UCSD-AML1 (cell line): ENCODE measurements around the gene GAREM1.
"Not testable (repeated sequence)": the region's sequence is repeated elsewhere in the genome, so short reads cannot be mapped to it uniquely, and the experiment has no call there.

Source experiments
- DNase-seq: peaks from one replicate; lab custom pipeline; 2025; ENCODE audit not compliant: unreplicated experiment; lab: John Stamatoyannopoulos, UW

Gene GAREM1

GRCh38 chr18:32470714-32471633, at the start of gene GAREM1:
Gene GAREM1, minus strand, starts transcription at chr18:32470882. Its CDS starts 454 bp downstream, at chr18:32470428.
- DNase-seq: peak; percentile 90

GRCh38 chr18:32511147-32511546, 40.5 kb upstream of the GAREM1 start:
- no peak for DNase-seq

GRCh38 chr18:32509111-32509510, 38.4 kb upstream of the GAREM1 start:
- no peak for DNase-seq

GRCh38 chr18:32507093-32507492, 36.4 kb upstream of the GAREM1 start:
- no peak for DNase-seq

GRCh38 chr18:32502014-32502413, 31.3 kb upstream of the GAREM1 start:
- no peak for DNase-seq

GRCh38 chr18:32501242-32501641, 30.6 kb upstream of the GAREM1 start:
- not testable (repeated sequence) for DNase-seq

GRCh38 chr18:32483002-32483401, 12.3 kb upstream of the GAREM1 start:
- no peak for DNase-seq

- no peak for DNase-seq
These were observed 11.4 kb upstream of the GAREM1 start for GRCh38 chr18:32482117-32482516.

GRCh38 chr18:32480581-32480980, 9.9 kb upstream of the GAREM1 start:
- no peak for DNase-seq

- no peak for DNase-seq
These were observed 8.1 kb upstream of the GAREM1 start for GRCh38 chr18:32478807-32479206.

- no peak for DNase-seq
These were observed 7.6 kb upstream of the GAREM1 start for GRCh38 chr18:32478317-32478716.

- no peak for DNase-seq
These were observed 5.4 kb upstream of the GAREM1 start for GRCh38 chr18:32476106-32476505.

GRCh38 chr18:32475069-32475468, 4.4 kb upstream of the GAREM1 start:
- not testable (repeated sequence) for DNase-seq

- DNase-seq: no peak
These were observed 2.6 kb upstream of the GAREM1 start for GRCh38 chr18:32473325-32473724.

- no peak for DNase-seq
These were observed 2.2 kb upstream of the GAREM1 start for GRCh38 chr18:32472841-32473240.

- DNase-seq: no peak
These were observed 295 bp downstream of the GAREM1 start for GRCh38 chr18:32470460-32470713.

GRCh38 chr18:32469691-32470459, 807 bp downstream of the GAREM1 start:
- peak; percentile 11 for DNase-seq

- DNase-seq: peak; percentile 12
These were observed 1.5 kb downstream of the GAREM1 start for GRCh38 chr18:32469190-32469651.

- DNase-seq: no peak
These were observed 2.4 kb downstream of the GAREM1 start for GRCh38 chr18:32468147-32468845.

GRCh38 chr18:32461709-32462272, 8.9 kb downstream of the GAREM1 start:
- DNase-seq: no peak

GRCh38 chr18:32460171-32460731, 10.4 kb downstream of the GAREM1 start:
- no peak for DNase-seq
